ENCODE measurements around the gene KCTD18. TPM values are rescaled to one million over a fixed set of nuclear protein-coding genes. Genes with fewer than 3 reads are reported as not detected.

The KCTD18 gene
- total and polyA plus RNA-seq, 12 donors: 5.9 to 83.2 (median 19.9) TPM

GRCh38 chr2:200442471-200442870, 67.4 kb downstream of the KCTD18 start:
- no peak for TF ChIP-seq CTCF (IDR thresholded peaks at IDR 0.05)
- TF ChIP-seq POLR2A (IDR thresholded peaks at IDR 0.05): no peak
- Histone ChIP-seq H3K27me3 (no peaks in the 10 kb centered on the region), H3K36me3 (replicated peaks in 1 of 2) (no peaks in the 10 kb centered on the region), H3K4me3 (no peak overlapping the region), H3K4me1 (replicated peaks in 1 of 2) (no peaks in the 10 kb centered on the region), H3K27ac (no peak overlapping the region), H3K9me3 (replicated peaks in 1 of 3) (no peaks in the 10 kb centered on the region)
- WGBS, 4 donors: 84 to 89% (median 88%) methylated on average over 1 of the region's 1 CpG
- no peak for DNase-seq
- intact Hi-C loops (cut with DNase I): no loop called here

GRCh38 chr2:200439981-200440380, 69.9 kb downstream of the KCTD18 start:
- H3K4me1 ChIP-seq (replicated peaks in 1 of 2): no peaks in the 10 kb centered on the region
- TF ChIP-seq POLR2A (IDR thresholded peaks at IDR 0.05): no peak
- no peak for TF ChIP-seq CTCF (IDR thresholded peaks at IDR 0.05)
- no peak overlapping the region for H3K4me3 ChIP-seq
- intact Hi-C loops (cut with DNase I): no loop called here
- 83 to 96% (median 94%) methylated on average over 5 of the region's 5 CpGs for WGBS, 4 donors
- no peaks in the 10 kb centered on the region for H3K27me3 ChIP-seq
- H3K27ac ChIP-seq: no peak overlapping the region
- H3K36me3 ChIP-seq (replicated peaks in 1 of 2): no peaks in the 10 kb centered on the region
- DNase-seq: no peak
- no peaks in the 10 kb centered on the region for H3K9me3 ChIP-seq (replicated peaks in 1 of 3)

Other genes starting within 250 kb of the KCTD18 start
- gene SPATS2L, start 203.4 kb downstream of the KCTD18 start, total RNA-seq: 10 to 100 TPM; 30.6 to 66.1 (median 48.7) TPM
- gene SPATS2L, start 203.4 kb downstream of the KCTD18 start, polyA plus RNA-seq: 10 to 100 TPM; 16.7 to 68.8 (median 20.8) TPM
- gene SGO2, start 16.1 kb upstream of the KCTD18 start, total RNA-seq: 1 to 10 TPM; 1.2 to 7.1 (median 1.8) TPM
- 1 to 10 TPM in 1 of 3 donors, under 1 TPM in 2; 0.27 to 2.2 (median 0.88) TPM for gene SGO2, start 16.1 kb upstream of the KCTD18 start, polyA plus RNA-seq
- gene AOX1, start 75.9 kb upstream of the KCTD18 start, total RNA-seq: 1,000 to 10,000 TPM in 2 of 9 donors, 100 to 1,000 TPM in 7; 121 to 1,121 (median 877) TPM
- gene AOX1, start 75.9 kb upstream of the KCTD18 start, polyA plus RNA-seq: 100 to 1,000 TPM; 101 to 406 (median 127) TPM

Data from adrenal gland (tissue), 12 donors.